GM12878 (cell line): ENCODE results near the gene FLT1. TPM values are rescaled to one million over a fixed set of nuclear protein-coding genes. Genes with fewer than 3 reads are reported as not detected.

ENCODE experiments used
- ATAC-seq: fragments of 200-7000 bp; cut with Tn5 transposase; 3 replicates; pipeline ENCODE4 v1.9.1; 2020; ENCODE audit warnings: mild to moderate bottlenecking, moderate library complexity
- BruUV-seq: library from RNA; stranded (reverse); fragments of 400-500 nt; replicated peaks from 2 replicates; lab custom pipeline; 2021; lab: Mats Ljungman, UMichigan
- CTCF ChIA-PET: fragments of 300-600 bp; sonication (Branson Sonifier 250); formaldehyde crosslinking; extraction: SDS; loops from one replicate; lab custom pipeline; 2021; ENCODE audit warnings: inconsistent platforms; lab: Yijun Ruan, JAX
- POLR2A ChIA-PET: fragments of 350-600 bp; formaldehyde crosslinking; extraction: SDS; loops from one replicate; lab custom pipeline; 2021; ENCODE audit warnings: inconsistent platforms; lab: Charles Lee
- RAD21 ChIA-PET: fragments of 300-600 bp; sonication (Branson Sonifier 250); formaldehyde crosslinking; loops from one replicate; lab custom pipeline; 2023; ENCODE audit warnings: antibody characterized with exemption; ENCODE audit not compliant: unreplicated experiment; lab: Charles Lee
- SMC1A ChIA-PET: fragments of 300-600 bp; sonication (Branson Sonifier 250); formaldehyde crosslinking; loops from one replicate; lab custom pipeline; 2023; ENCODE audit not compliant: unreplicated experiment, uncharacterized antibody; lab: Charles Lee
- DNase-seq: peaks from one replicate; pipeline ENCODE4 v3.0.0-alpha.2; 2011; ENCODE audit warnings: low read depth, low spot score
- FAIRE-seq: peaks from 3 replicates; lab custom pipeline; 2011; peaks lifted over from hg19 to GRCh38; lab: Jason Lieb, UNC
- H2AFZ ChIP-seq: 2 replicates; pipeline ENCODE4 v1.6.0; 2011; ENCODE audit warnings: low read depth, low read length, control low read depth; ENCODE audit not compliant: control insufficient read depth
- H3K27ac ChIP-seq: 2 replicates; pipeline ENCODE4 v1.5.1; 2011; ENCODE audit warnings: control low read depth; ENCODE audit not compliant: control insufficient read depth, insufficient read depth
- H3K27me3 ChIP-seq, 2 experiments: replicated peaks in 1 of 2; 2 replicates each; pipeline versions ENCODE4 v1.6.0 to v1.6.1; 2011; ENCODE audit warnings: low read length in 1 of 2; ENCODE audit not compliant: control insufficient read depth in 2 of 2, insufficient read depth in 2 of 2
- H3K36me3 ChIP-seq, 2 experiments: 2 replicates each; pipeline ENCODE4 v1.5.1; 2011; ENCODE audit warnings: low read length in 1 of 2; ENCODE audit not compliant: control insufficient read depth in 2 of 2, insufficient read depth in 2 of 2
- H3K4me1 ChIP-seq: 2 replicates; pipeline ENCODE4 v1.6.1; 2011; ENCODE audit warnings: mild to moderate bottlenecking, low read length, moderate library complexity, mixed read lengths; ENCODE audit not compliant: control insufficient read depth, insufficient read depth
- H3K4me2 ChIP-seq: 2 replicates; pipeline ENCODE4 v1.6.0; 2011; ENCODE audit warnings: control low read depth; ENCODE audit not compliant: control insufficient read depth, insufficient read depth
- H3K4me3 ChIP-seq: fragments of 200-600 bp; sonication (generic); 2 replicates; pipeline ENCODE4 v1.5.1; 2016
- H3K79me2 ChIP-seq: 2 replicates; pipeline ENCODE4 v1.6.0; 2011; ENCODE audit warnings: low read length; ENCODE audit not compliant: control insufficient read depth, insufficient read depth
- H3K9ac ChIP-seq: 2 replicates; pipeline ENCODE4 v1.8.0; 2011; ENCODE audit warnings: low read length, control low read depth, mixed read lengths; ENCODE audit not compliant: control insufficient read depth, insufficient read depth
- H3K9me3 ChIP-seq: replicated peaks from 3 replicates; pipeline ENCODE4 v1.5.1; 2011; ENCODE audit warnings: mild to moderate bottlenecking, low read length; ENCODE audit not compliant: control insufficient read depth, insufficient read depth
- H4K20me1 ChIP-seq: 2 replicates; pipeline ENCODE4 v1.6.0; 2011; ENCODE audit not compliant: control insufficient read depth, insufficient read depth
- BHLHE40 ChIP-seq, 2 experiments: fragments of 450-650 bp in 1 of 2; IDR thresholded peaks; 2 replicates each; pipeline ENCODE4 v1.6.1; 2011 to 2017; ENCODE audit warnings: low read depth in 2 of 2, borderline replicate concordance in 1 of 2, improper control_type of control experiment in 1 of 2, low read length in 1 of 2, mild to moderate bottlenecking in 1 of 2
- CHD1 ChIP-seq: IDR thresholded peaks from 2 replicates; pipeline ENCODE4 v1.6.1; 2012; ENCODE audit warnings: low read depth, low read length, improper control_type of control experiment
- FOS ChIP-seq: IDR thresholded peaks from 3 replicates; pipeline ENCODE4 v1.6.1; 2011; ENCODE audit warnings: borderline replicate concordance; ENCODE audit not compliant: insufficient read length; ENCODE audit errors: extremely low read depth
- FOXM1 ChIP-seq: IDR thresholded peaks from 2 replicates; pipeline ENCODE4 v1.6.1; 2012; ENCODE audit warnings: low read depth, mild to moderate bottlenecking, inconsistent platforms, low read length, moderate library complexity
- IRF4 ChIP-seq: IDR thresholded peaks from 2 replicates; pipeline ENCODE4 v1.6.1; 2011; ENCODE audit warnings: low read depth, low read length
- KDM1A ChIP-seq: fragments of 200-600 bp; sonication (generic); IDR thresholded peaks from 2 replicates; pipeline ENCODE4 v1.6.1; 2016; ENCODE audit warnings: borderline replicate concordance
- MEF2A ChIP-seq: IDR thresholded peaks from 2 replicates; pipeline ENCODE4 v1.6.1; 2011; ENCODE audit warnings: low read depth, mild to moderate bottlenecking, low read length, moderate library complexity; ENCODE audit not compliant: insufficient read depth
- PKNOX1 ChIP-seq: fragments of 450-650 bp; IDR thresholded peaks from 2 replicates; pipeline ENCODE4 v1.6.1; 2016; ENCODE audit warnings: mild to moderate bottlenecking
- SP1 ChIP-seq: IDR thresholded peaks from one replicate; pipeline ENCODE4 v1.6.1; 2011; ENCODE audit warnings: low read depth, low read length
- TCF12 ChIP-seq: IDR thresholded peaks from 2 replicates; pipeline ENCODE4 v1.6.1; 2011; ENCODE audit warnings: low read depth, mild to moderate bottlenecking, low read length
- WRNIP1 ChIP-seq: IDR thresholded peaks from 2 replicates; pipeline ENCODE4 v1.6.1; 2011; ENCODE audit warnings: low read depth, low read length, improper control_type of control experiment, borderline replicate concordance
- ZBED1 ChIP-seq: IDR thresholded peaks from 2 replicates; pipeline ENCODE4 v1.6.1; 2016; ENCODE audit warnings: borderline replicate concordance
- WGBS: methylation state at CpG from one replicate; pipeline ENCODE4 v1.1.6; 2016; ENCODE audit warnings: low lambda C conversion rate; ENCODE audit not compliant: insufficient replicate concordance, insufficient coverage; ENCODE audit errors: missing lambda C conversion rate; 5-methylcytosine and 5-hydroxymethylcytosine counted together
- in situ Hi-C: fragments of 300-500 bp; cut with MboI; formaldehyde crosslinking; loops from 9 replicates; pipeline ENCODE4 v1.14.3; 2018; ENCODE audit warnings: mixed read lengths
- intact Hi-C: fragments of 100-400 bp; cut with micrococcal nuclease; formaldehyde crosslinking; loops from one replicate; pipeline ENCODE4 v1.14.2; 2022; ENCODE audit not compliant: unreplicated experiment
- polyA plus RNA-seq, 11 experiments: library from polyadenylated mRNA; depleted of rRNA in 4 of 11; unstranded in 6 of 11; stranded (reverse) in 5 of 11; fragments of >200 nt; fragmentation: Nextera tagmentation in 4 of 11; fragmentation: Illumina TruSeq in 1 of 11; extraction: Ambion mirVana in 4 of 11; extraction: Trizol in 1 of 11; gene quantifications; 1 replicate in 1 of 11; 2 replicates in 10 of 11; pipeline versions ENCODE4 v1.2.1 to v1.2.3, GENCODE V29; 2011 to 2016; ENCODE audit warnings: inconsistent platforms in 2 of 11, missing spikeins in 2 of 11, low read depth in 1 of 11
- total RNA-seq, 4 experiments: library from RNA; depleted of rRNA in 3 of 4; stranded (reverse); fragments of >200 nt in 3 of 4; fragmentation: Illumina TruSeq in 1 of 4; extraction: Trizol in 1 of 4; gene quantifications; 2 replicates each; pipeline versions ENCODE4 v1.2.1 to v1.2.3, GENCODE V29; 2013 to 2021

FLT1 gene
- total and polyA plus RNA-seq, 10 of the 15 experiments (the other 5 are each of a cell fraction or from before 2014, with no cell fraction given), result 0.55 to 5.6 (median 0.84) TPM

DNA sequence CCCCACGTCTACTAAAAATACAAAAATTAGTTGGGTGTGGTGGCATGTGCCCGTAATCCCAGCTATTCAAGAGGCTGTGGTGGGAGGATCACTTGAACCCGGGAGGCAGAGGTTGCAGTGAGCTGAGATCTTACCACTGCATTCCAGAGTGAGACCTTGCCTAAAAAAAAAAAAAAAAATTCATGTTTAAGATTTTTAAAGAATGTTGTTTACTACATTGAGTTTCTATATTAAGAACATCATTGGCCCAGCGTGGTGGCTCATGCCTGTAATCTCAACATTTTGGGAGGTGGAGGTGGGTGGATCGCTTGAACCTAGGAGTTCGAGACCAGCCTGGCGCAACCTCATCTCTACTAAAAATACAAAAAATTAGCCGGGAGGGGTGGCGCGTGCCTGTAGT lies 31.9 kb upstream of the FLT1 start:
- Histone ChIP-seq H4K20me1 (no peaks in the 10 kb centered on the region), H3K36me3 (no peaks in the 10 kb centered on the region), H3K4me3 (no peak overlapping the region), H3K79me2 (no peaks in the 10 kb centered on the region), H3K27me3 (peaks cover 4 to 17% of the 10 kb centered on the region in 2 experiments), H3K27ac (no peak overlapping the region), H3K9me3 (no peaks in the 10 kb centered on the region), H2AFZ (no peak overlapping the region), H3K4me2 (no peak overlapping the region), H3K4me1 (peaks cover 28% of the 10 kb centered on the region), H3K9ac (no peak overlapping the region)
- BruUV-seq, result no TSS peak
- ChIA-PET SMC1A (interaction anchor here (1.1 to 1.3 kb wide), 2 partner anchors 49 to 129 kb away, joined by 3 to 5 read pairs; no protein-coding TSS in a partner anchor), CTCF (interaction anchor here (1.5 kb wide), 1 partner anchor 135 kb away, joined by 3 read pairs; no protein-coding TSS in a partner anchor), POLR2A (interaction anchor here (0.6 to 0.7 kb wide), 2 partner anchors 31 to 35 kb away, joined by 3 to 4 read pairs; no protein-coding TSS in a partner anchor), RAD21 (interaction anchor here (0.7 to 2.7 kb wide), 5 partner anchors 9 to 110 kb away, joined by 3 to 8 read pairs (median 4); no protein-coding TSS in a partner anchor)
- in situ Hi-C loops (no loop called here), intact Hi-C loops (no loop called here)
- 0 out of 4 replicates have a peak, but pooled peaks of 1 of the 2 experiments have one; percentile 27 for TF ChIP-seq BHLHE40 (IDR thresholded peaks at IDR 0.05; ENCODE audit: borderline replicate concordance in 1 of 2, low read depth in 2 of 2, low read length in 1 of 2)
- TF ChIP-seq ZBED1, result no peak
- TF ChIP-seq MEF2A, result no peak
- no peak for TF ChIP-seq WRNIP1
- no peak for TF ChIP-seq KDM1A
- TF ChIP-seq SP1, result no peak
- DNase-seq, result no peak
- WGBS, result 46% methylated on average over 10 of the region's 10 CpGs
- no peak for ATAC-seq
- FAIRE-seq, result no peak

- Histone ChIP-seq H3K27me3 (no peaks in the 10 kb centered on the region), H3K4me1 (peaks cover 20% of the 10 kb centered on the region), H3K9ac (no peak overlapping the region), H3K9me3 (no peaks in the 10 kb centered on the region), H3K4me2 (no peak overlapping the region), H3K79me2 (no peaks in the 10 kb centered on the region), H3K27ac (no peak overlapping the region; the same call in 1 of the 2 replicates), H3K4me3 (no peak overlapping the region), H4K20me1 (no peaks in the 10 kb centered on the region), H2AFZ (no peak overlapping the region), H3K36me3 (no peaks in the 10 kb centered on the region)
- 86% methylated on average over 8 of the region's 8 CpGs for WGBS
- ATAC-seq, result no peak
- ChIA-PET POLR2A (no interaction called here), CTCF (interaction anchor here (1.1 to 1.4 kb wide), 2 partner anchors 88 to 133 kb away, joined by 3 read pairs; no protein-coding TSS in a partner anchor), SMC1A (interaction anchor here (1.0 to 2.2 kb wide), 7 partner anchors 11 to 198 kb away, joined by 3 to 7 read pairs (median 3); no protein-coding TSS in a partner anchor), RAD21 (interaction anchor here (0.5 to 1.6 kb wide), 3 partner anchors 115 to 274 kb away, joined by 3 read pairs; no protein-coding TSS in a partner anchor)
- no peak for DNase-seq
- intact Hi-C loops, result no loop called here
- in situ Hi-C loops, result no loop called here
- BruUV-seq, result no TSS peak
- no peak for FAIRE-seq
- no peak for TF ChIP-seq FOS
- TF ChIP-seq TCF12, result no peak
- TF ChIP-seq PKNOX1, result no peak
- no peak for TF ChIP-seq CHD1
- TF ChIP-seq IRF4, result no peak
- TF ChIP-seq SP1, result no peak
- TF ChIP-seq FOXM1, result no peak
Observed at GRCh38 chr13:28522871-28523270, 27.9 kb upstream of the FLT1 start.
